ENCODE results near the gene NISCH.
A peak's percentile ranks its signal among the peaks of the same experiment; 100 is the strongest.

The NISCH gene

DNA sequence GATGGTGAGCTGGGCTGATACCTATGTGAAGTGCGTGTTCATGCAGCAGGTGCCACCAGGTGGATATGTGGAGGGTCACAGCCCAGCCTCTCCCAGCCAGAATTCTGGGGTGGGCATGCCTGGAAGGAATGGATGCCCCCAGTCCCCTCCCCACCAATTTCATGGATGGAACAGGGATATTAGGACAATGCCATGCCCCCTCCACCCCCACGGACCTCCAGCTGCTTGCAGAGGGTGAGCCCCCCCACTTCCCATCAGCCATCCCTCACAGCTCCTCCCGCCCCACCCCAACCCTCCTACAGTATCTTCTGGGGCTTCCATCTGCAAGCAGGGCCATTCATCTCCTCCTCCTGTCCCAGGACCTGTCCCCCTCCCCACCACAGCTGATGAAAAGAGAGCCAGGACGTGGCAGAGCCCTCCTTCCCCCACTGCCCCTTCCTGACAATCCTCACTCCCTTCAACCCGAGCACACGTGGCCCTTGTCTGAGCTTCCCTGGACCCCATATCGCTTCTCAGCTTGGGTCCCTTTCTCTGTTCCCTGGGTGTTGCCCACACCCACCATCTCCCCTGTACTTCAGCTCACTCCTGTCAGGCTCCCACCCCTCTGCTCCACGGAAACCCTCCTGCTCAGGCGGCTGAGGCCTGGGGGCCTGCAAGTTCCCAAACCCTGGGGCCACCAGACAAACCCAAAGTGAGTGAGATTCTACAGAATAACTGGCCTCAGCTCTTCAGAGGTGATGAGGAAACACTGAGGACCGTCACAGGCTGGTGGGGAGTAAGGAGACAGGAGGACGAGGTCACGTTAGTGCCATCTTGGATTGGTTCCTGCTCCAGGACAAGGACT, 7.7 kb upstream of the NISCH start:
- no peak for DNase-seq

DNA sequence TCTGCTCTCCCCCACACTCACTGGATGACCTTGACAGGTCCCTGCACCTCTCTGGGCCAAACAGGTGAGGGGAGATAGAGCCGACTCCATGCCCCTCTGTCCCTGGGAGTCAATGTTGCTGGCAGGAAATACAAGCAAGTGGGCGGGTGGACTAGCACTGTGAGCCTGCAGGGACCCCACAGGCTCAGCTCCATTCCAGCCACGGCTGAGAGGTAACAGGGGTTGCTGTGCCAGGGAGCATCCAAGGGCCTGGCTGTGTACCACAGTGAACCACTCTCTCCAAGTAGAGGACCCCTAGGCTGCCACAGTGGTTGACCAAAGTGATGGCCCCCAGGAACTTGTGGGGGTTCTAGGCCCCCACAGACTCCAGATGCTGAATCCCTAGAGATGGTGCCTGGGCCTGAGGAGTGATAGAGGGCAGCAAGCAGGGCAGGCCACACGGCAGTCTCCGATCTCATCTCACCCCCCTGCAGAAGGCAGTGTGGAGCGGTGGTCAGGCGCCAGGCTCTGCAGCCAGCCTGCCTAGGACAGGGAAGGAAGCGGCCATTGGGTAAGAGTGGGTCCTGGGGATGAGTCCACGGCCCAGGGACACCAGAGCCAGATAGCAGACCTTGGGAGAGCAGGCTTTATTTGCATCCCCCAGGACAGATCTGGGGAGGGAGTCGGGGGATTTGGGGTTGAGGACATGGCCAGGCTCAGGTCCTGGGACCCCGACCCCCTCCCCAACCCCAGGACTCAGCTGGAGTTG, 4.7 kb upstream of the NISCH start:
- no peak for DNase-seq

GRCh38 chr3:52451237-52452083, 3.9 kb upstream of the NISCH start:
- no peak for DNase-seq

GRCh38 chr3:52452126-52452525, 3.3 kb upstream of the NISCH start:
- no peak for DNase-seq

DNA sequence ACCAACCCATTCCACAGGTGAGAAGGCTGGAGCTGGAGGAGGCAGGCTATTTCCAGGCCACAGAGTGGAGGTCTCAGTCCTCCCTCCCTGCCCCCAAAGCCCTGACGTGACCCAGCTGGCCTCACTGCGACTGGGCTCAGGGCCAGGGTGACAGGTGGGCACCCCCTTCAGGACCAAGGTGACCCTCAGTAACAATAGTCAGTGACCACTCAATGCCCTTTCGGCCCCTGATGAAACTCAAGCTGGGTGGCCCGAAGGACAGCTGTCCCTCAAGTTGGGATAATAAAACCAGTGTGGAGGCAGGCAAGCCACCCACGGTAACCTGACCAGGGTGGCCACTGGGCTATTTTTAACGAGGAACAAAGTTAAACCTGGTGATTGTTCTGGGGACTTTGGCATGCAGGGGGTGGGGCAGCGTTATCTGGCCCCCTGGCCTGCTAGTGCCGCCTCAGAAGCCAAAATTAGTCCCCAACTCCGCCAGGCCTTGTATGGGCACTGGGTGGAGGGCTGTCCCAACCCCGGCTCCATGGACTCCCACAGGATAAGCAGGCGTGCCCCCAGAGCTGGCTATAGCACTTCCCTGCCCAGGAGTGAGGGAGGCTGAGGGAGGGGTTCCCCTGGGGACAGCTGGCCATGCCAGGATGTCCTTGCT, 2.7 kb upstream of the NISCH start:
- DNase-seq = no peak

DNA sequence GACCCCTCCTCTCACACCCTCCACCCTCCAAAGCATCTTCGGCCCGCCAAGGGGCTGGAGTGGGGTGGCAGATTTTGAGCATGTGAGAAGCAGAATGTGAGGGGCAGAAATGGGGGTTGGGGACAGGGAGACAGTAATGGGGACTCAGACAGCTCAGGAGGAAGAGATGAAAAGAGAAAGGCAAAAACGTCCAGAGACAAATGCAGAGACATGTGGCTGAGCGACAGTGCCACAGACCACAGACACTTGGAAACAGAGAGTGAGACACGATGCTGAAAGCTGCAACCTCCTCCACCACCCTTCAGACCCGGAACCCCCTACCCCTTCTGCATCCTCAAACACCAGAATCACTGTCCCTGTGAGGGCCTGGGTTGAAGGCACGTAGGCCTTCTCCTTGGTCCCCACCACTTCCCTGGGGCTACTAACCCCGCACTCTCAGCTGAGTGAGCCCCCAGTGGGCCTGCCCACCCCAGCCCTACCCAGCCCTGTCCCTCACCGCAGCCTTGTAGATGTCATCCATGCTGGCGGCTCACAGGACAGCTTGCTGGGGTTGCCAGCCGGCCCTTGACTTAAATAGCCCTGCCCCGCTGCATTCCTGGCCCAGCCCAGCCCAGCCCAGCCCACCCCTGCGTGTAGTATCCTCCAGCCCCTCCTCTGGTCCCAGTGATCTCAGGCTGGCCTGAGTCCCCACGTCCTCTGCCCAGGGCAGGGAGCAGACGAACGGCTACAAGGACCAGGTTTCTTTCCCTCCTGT, 1.7 kb upstream of the NISCH start, which contains the start of gene TNNC1:
TSS of gene TNNC1 (minus strand) at position 546 of the 754 bp plus-strand sequence. CDS start at position 520, 26 bp downstream.
- DNase-seq = no peak

GRCh38 chr3:52454250-52454937, 1.0 kb upstream of the NISCH start:
- no peak for DNase-seq

DNA sequence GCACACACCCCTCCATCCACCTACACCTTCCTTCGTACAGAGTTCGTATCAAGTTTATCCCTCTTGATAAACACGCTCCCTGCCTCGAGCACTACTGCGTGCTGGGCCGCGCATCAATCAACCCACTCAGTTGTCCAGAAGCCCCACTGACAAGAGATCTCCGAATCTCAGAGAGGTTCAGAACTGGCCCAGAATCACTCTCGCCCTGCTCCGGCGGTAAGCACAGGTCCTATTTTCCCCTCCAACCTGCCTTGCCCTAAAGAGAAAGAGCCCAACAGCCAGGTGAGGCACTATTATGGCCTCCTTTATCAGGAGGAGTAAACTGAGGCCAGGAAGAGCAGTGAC, 494 bp upstream of the NISCH start:
- DNase-seq = no peak

DNA sequence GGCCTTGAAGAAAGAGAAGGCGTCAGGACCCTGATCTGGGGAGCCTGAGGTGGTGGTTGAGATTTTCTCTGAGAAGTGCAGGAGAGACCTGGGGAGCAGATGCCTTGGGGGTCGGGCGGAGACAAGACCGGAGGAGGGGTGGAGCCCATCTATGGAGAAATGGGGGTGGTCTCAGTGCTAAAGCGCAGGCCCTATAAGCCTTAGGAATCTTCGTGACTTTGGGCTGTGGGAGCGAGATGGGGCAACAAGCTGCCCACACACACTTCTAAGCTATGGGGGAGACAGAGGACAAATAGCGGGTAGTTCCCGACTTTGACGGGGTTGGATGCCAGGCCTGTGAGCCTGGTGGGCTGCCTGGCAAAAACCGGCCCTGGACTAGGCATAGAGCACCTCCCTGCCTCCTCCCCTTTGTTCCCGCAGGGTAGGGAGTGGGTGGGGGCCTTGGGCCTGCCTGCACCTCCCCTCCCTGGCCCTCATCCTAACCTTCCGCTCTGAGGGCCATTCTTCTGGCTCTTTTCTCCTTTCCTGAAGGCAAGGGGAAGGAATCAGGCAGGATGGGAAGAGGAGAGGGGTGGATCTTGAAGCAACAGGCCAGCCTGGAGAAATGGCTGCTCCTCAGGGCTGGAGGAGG, 880 bp downstream of the NISCH start:
- DNase-seq = no peak

DNA sequence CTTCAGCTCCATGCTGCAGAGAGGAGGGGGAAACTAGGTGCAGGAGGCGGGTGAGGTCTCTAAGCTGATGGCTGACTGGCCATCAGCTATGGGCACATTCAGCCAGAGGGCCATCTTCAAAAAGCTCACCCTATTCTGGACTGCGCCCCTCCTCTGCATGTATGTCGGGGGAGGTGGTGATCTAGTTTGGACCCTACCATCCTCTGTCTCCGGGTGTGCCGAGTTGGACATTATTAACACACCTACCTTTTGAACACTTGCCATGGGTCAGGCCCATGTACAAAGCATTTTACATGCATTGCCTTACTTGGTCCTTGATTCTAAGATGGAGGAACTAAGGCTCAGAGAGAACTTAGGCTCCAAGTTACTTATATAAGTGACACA, 1.4 kb downstream of the NISCH start:
- DNase-seq = no peak

GRCh38 chr3:52458031-52458760, 2.8 kb downstream of the NISCH start:
- no peak for DNase-seq

GRCh38 chr3:52458770-52459545, 3.6 kb downstream of the NISCH start:
- no peak for DNase-seq

DNA sequence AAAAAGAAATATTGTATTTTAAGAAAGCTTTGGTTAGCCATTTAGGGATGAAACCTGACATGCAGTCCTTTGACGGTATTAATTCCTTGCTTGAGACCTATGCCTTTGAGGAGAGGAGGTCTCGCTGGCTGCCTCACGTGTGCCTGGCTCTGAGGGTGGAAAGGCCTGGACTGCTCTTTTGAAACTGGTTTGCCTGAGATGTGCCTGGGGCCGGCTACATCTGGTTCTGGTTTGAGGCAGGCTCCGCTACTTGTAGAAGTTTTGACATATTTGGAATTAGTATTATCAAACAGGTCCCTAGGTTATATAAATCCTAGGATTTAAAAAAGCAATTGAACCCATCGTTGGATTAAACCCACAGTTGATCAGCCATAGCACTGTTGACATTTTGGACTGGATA, 6.5 kb downstream of the NISCH start:
- no peak for DNase-seq

DNA sequence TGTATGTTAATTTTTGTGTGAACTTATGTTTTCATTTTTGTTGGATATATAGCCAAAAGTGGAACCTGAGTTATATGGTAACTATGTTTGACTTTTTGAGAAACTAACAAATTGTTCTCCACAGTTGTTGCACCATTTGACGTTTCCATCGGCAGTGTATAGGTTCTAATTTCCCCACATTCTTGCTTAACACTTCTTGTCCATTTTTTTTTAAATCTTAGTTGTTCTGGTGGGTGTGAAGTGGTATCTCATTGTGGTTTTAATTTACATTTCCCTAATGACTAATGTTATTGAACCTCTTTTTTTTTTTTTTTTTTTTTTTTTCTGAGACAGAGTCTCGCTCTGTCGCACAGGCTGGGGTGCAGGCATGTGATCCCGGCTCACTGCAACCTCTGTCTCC, 8.0 kb downstream of the NISCH start:
- DNase-seq = no peak

DNA sequence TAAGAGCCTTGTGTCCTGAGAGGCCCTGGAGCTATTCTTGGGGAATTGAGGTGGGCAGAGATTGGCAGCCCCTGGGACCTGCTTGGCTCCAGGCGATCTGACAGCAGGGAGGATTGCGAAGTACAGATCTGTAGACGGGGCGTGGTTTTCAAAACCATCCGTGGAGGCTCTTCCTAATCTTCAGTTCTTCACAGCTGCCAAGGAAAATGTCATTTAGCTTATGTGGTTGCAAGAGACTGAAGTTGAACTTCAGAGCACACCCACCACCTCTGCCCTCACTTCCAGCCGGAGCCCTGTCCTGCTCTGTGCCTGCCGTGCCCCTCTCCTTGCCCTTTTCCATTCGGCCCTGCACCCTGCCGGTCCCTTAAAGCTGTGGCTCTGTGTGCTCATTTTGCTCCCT, 12.9 kb downstream of the NISCH start:
- DNase-seq = no peak

DNA sequence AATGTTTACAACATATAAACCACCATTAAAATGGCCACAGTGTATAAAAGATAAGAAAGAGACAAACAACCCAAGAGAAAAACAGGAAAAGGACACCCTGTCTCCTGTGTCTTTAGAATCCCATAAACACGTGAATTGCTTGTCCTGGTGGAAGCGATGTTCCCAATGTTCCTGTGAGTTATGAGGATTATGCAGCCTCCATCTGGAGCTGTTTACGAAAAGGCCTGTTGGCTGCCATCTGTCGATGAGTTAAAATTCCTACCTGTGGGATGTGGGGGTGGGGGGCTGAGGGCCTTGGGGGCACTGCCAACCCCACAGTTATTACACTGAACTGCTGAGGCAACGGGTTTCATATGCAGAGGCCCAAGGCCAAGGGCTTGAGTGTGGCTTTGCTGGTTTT, 13.6 kb downstream of the NISCH start:
- peak; percentile 50 for DNase-seq

GRCh38 chr3:52470920-52471319, 15.5 kb downstream of the NISCH start:
- DNase-seq = no peak

DNA sequence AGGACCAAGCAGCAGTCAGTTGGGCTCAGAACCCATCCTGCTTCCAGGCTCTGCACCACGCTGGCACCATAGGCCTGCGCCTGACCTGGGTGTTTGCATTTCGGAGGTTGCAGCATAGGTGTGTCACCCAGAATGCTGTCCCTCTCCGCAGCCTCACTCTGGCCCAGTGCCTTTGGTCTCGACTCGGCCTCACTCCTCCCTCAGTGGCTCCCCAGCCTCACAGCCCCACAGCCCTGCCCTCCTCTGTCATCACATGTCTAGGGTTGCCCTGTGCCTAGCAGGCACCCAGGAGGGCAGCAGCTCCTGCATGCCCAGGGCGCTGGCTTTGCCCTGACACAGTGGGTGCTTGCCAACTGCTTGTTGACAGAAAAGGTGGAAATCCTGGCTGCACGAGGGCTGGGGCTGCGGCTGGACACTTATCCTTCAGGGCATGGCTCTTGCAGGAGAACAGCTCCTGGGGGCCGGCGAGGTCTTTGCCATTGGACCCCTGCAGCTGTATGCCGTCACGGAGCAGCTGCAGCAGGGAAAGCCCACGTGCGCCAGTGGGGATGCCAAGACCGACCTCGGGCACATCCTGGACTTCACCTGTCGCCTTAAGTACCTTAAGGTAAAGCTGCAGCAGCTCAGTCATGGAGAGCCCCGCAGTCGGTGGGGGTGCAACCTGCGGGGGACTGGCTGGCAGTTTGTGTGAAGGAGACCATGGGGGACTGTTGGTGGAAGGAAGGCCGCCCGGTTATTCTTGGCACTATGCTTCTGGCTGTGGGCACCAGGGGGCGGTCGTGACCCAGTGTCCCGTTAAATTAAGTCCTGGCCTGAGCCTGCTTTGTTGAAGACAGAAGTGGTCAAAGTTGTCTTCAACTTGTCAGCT, 16.2 kb downstream of the NISCH start:
- no peak for DNase-seq

Data from NCI-H1694 (cell line).